Prostate gland (tissue), 2 donors: ENCODE results near the gene CPS1.

Source experiments
- POLR2A ChIP-seq: fragments of 450-650 bp; IDR thresholded peaks from one replicate; pipeline ENCODE4 v1.6.1; 2016; ENCODE audit warnings: antibody characterized with exemption, mild to moderate bottlenecking
- POLR2AphosphoS5 ChIP-seq: sonication (generic); formaldehyde crosslinking; IDR thresholded peaks from one replicate; pipeline ENCODE4 v1.6.1; 2017; ENCODE audit warnings: antibody characterized with exemption
- TF ChIP-seq, protein P1 (sequence below), 4 experiments: fragments of 200-600 bp in 2 of 4; fragments of 450-650 bp in 2 of 4; sonication (generic) in 2 of 4; IDR thresholded peaks; 1 replicate in 3 of 4; 2 replicates in 1 of 4; pipeline ENCODE4 v1.5.1; 2016 to 2019; ENCODE audit warnings: antibody characterized with exemption in 4 of 4, mild to moderate bottlenecking in 2 of 4, moderate library complexity in 2 of 4

DNA sequence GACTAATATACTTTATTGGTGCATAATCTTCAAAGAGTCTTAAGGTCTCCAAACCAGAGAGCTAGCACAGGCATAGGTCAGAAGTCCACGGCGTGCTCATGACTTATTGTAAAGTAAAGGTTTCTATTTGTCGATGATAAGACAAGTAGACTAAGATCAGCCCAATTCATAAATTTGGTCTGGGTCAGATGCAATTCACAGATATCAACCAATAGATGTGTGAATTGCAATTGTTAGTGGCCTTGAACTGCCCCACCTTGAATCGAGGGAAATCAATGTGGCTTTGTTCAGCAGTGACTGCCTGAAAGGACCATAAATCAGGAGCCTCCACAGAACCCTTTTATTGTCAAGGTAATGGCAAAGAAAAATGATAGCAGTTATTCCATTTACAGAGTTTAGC, 39.1 kb upstream of the CPS1 start:
- no peak for TF ChIP-seq POLR2AphosphoS5
- TF ChIP-seq, protein P1, sequence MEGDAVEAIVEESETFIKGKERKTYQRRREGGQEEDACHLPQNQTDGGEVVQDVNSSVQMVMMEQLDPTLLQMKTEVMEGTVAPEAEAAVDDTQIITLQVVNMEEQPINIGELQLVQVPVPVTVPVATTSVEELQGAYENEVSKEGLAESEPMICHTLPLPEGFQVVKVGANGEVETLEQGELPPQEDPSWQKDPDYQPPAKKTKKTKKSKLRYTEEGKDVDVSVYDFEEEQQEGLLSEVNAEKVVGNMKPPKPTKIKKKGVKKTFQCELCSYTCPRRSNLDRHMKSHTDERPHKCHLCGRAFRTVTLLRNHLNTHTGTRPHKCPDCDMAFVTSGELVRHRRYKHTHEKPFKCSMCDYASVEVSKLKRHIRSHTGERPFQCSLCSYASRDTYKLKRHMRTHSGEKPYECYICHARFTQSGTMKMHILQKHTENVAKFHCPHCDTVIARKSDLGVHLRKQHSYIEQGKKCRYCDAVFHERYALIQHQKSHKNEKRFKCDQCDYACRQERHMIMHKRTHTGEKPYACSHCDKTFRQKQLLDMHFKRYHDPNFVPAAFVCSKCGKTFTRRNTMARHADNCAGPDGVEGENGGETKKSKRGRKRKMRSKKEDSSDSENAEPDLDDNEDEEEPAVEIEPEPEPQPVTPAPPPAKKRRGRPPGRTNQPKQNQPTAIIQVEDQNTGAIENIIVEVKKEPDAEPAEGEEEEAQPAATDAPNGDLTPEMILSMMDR (IDR thresholded peaks at IDR 0.05) = no peak
- no peak for TF ChIP-seq POLR2A
